CD14-positive monocyte (primary cell): Measurements from ENCODE around the gene RFX3. TPM values are rescaled to one million over a fixed set of nuclear protein-coding genes. Genes with fewer than 3 reads are reported as not detected.

Experiments used
- DNase-seq, 3 donors: peaks; one replicate each; pipeline ENCODE4 v3.0.0-alpha.2; 2011 to 2022
- H2AFZ ChIP-seq: 2 replicates; pipeline ENCODE4 v1.6.0; 2012; ENCODE audit warnings: mild to moderate bottlenecking, low read depth, low read length, inconsistent platforms; ENCODE audit not compliant: insufficient read depth, poor library complexity, severe bottlenecking
- H3K27ac ChIP-seq, 2 donors: 1 replicate in 1 of 2; 2 replicates in 1 of 2; pipeline ENCODE4 v1.5.1; 2012 to 2013; ENCODE audit warnings: low read length in 2 of 2, control low read depth in 1 of 2, inconsistent platforms in 1 of 2, low read depth in 1 of 2, mild to moderate bottlenecking in 1 of 2
- H3K27me3 ChIP-seq, 2 donors: one replicate each; pipeline versions ENCODE4 v1.6.0 to v1.6.1; 2011 to 2013; ENCODE audit warnings: low read length in 2 of 2; ENCODE audit not compliant: control insufficient read depth in 2 of 2, insufficient read depth in 2 of 2
- H3K36me3 ChIP-seq, 2 donors: replicated peaks in 1 of 2; 1 replicate in 1 of 2; 2 replicates in 1 of 2; pipeline versions ENCODE4 v1.5.1 to v1.6.1; 2012 to 2013; ENCODE audit warnings: low read length in 2 of 2, control low read depth in 1 of 2, inconsistent platforms in 1 of 2, mild to moderate bottlenecking in 1 of 2; ENCODE audit not compliant: insufficient read depth in 2 of 2, control insufficient read depth in 1 of 2
- H3K4me1 ChIP-seq, 2 donors: 1 replicate in 1 of 2; 2 replicates in 1 of 2; pipeline versions ENCODE4 v1.5.1 to v1.6.1; 2012 to 2013; ENCODE audit warnings: low read length in 2 of 2, control low read depth in 1 of 2, inconsistent platforms in 1 of 2, mild to moderate bottlenecking in 1 of 2, moderate library complexity in 1 of 2; ENCODE audit not compliant: insufficient read depth in 2 of 2, control insufficient read depth in 1 of 2
- H3K4me2 ChIP-seq: replicated peaks from 2 replicates; pipeline ENCODE3; 2012; ENCODE audit warnings: low read length, moderate library complexity, mild to moderate bottlenecking; ENCODE audit not compliant: poor library complexity, severe bottlenecking; ENCODE audit errors: extremely low read depth
- H3K4me3 ChIP-seq, 3 experiments: fragments of 200-600 bp in 1 of 3; sonication (generic) in 1 of 3; replicated peaks in 1 of 3; 1 replicate in 2 of 3; 2 replicates in 1 of 3; pipeline ENCODE4 v1.5.1; 2011 to 2013; ENCODE audit warnings: low read length in 3 of 3, mild to moderate bottlenecking in 3 of 3, control low read depth in 2 of 3, low read depth in 2 of 3, inconsistent platforms in 1 of 3, moderate library complexity in 1 of 3
- H3K79me2 ChIP-seq: 2 replicates; pipeline ENCODE4 v1.6.0; 2012; ENCODE audit warnings: mild to moderate bottlenecking, control low read depth, inconsistent platforms, low read length, moderate library complexity; ENCODE audit not compliant: insufficient read depth
- H3K9ac ChIP-seq: 2 replicates; pipeline ENCODE4 v1.6.0; 2017; ENCODE audit warnings: low read length, mild to moderate bottlenecking; ENCODE audit not compliant: insufficient read depth, poor library complexity, severe bottlenecking
- H3K9me3 ChIP-seq, 2 donors: replicated peaks in 1 of 2; 1 replicate in 1 of 2; 2 replicates in 1 of 2; pipeline versions ENCODE4 v1.5.1 to v1.6.1; 2012 to 2013; ENCODE audit warnings: low read length in 2 of 2, control low read depth in 1 of 2; ENCODE audit not compliant: control insufficient read depth in 1 of 2, insufficient read depth in 1 of 2
- H4K20me1 ChIP-seq: 2 replicates; pipeline ENCODE4 v1.6.0; 2012; ENCODE audit warnings: mild to moderate bottlenecking, low read length, control low read depth, moderate library complexity; ENCODE audit not compliant: insufficient read depth
- H3K27ac Mint-ChIP-seq, 7 donors: one replicate each; pipeline ENCODE4 v1.8.0; 2020; ENCODE audit warnings: mild to moderate bottlenecking in 7 of 7, mixed read lengths in 7 of 7, moderate library complexity in 6 of 7, inconsistent platforms in 2 of 7
- H3K27me3 Mint-ChIP-seq, 3 donors: one replicate each; pipeline ENCODE4 v1.8.0; 2021 to 2022; ENCODE audit warnings: low read depth in 3 of 3, mild to moderate bottlenecking in 3 of 3, mixed read lengths in 3 of 3, moderate library complexity in 3 of 3, inconsistent platforms in 1 of 3
- H3K36me3 Mint-ChIP-seq, 2 donors: one replicate each; pipeline ENCODE4 v1.8.0; 2020; ENCODE audit warnings: mixed read lengths in 2 of 2, inconsistent platforms in 1 of 2, mild to moderate bottlenecking in 1 of 2
- H3K4me1 Mint-ChIP-seq: one replicate; pipeline ENCODE4 v1.8.0; 2020; ENCODE audit warnings: mild to moderate bottlenecking, mixed read lengths
- H3K4me3 Mint-ChIP-seq, 2 donors: one replicate each; pipeline ENCODE4 v1.8.0; 2020; ENCODE audit warnings: mild to moderate bottlenecking in 2 of 2, mixed read lengths in 2 of 2, moderate library complexity in 1 of 2
- H3K9me3 Mint-ChIP-seq, 7 donors: one replicate each; pipeline ENCODE4 v1.8.0; 2020 to 2022; ENCODE audit warnings: mixed read lengths in 7 of 7, mild to moderate bottlenecking in 6 of 7, moderate library complexity in 6 of 7, inconsistent platforms in 2 of 7
- WGBS: methylation state at CpG from one replicate; pipeline ENCODE4 v1.1.5; 2013; ENCODE audit warnings: missing lambda C conversion rate; ENCODE audit not compliant: insufficient coverage; 5-methylcytosine and 5-hydroxymethylcytosine counted together
- intact Hi-C, 2 donors: fragments of 100-400 bp; cut with micrococcal nuclease; formaldehyde crosslinking; loops; one replicate each; pipeline versions ENCODE4 v1.15.0 to v1.15.1; 2023
- polyA plus RNA-seq, 3 donors: library from polyadenylated mRNA; depleted of rRNA in 1 of 3; unstranded in 2 of 3; stranded (reverse) in 1 of 3; fragments of 300-500 nt in 2 of 3; fragments of >200 nt in 1 of 3; fragmentation: Illumina TruSeq in 2 of 3; gene quantifications; 1 replicate in 2 of 3; 2 replicates in 1 of 3; pipeline ENCODE4 v1.2.3, GENCODE V29; 2012 to 2021
- TF ChIP-seq, protein P1 (sequence below): fragments of 200-600 bp; IDR thresholded peaks from one replicate; pipeline ENCODE4 v1.8.0; 2022; ENCODE audit warnings: antibody characterized with exemption, mild to moderate bottlenecking

RFX3 gene
- polyA plus RNA-seq, 3 donors, result 1.7 to 5.2 (median 3.2) TPM

GRCh38 chr9:3403315-3403714 lies 122.5 kb downstream of the RFX3 start:
- H3K36me3 ChIP-seq, result no peaks in the 10 kb centered on the region
- no peak overlapping the region for H3K27ac ChIP-seq
- Mint-ChIP-seq H3K36me3 (no peaks in the 10 kb centered on the region), H3K4me3 (no peak overlapping the region), H3K27ac (no peak overlapping the region), H3K4me1 (peaks cover 15% of the 10 kb centered on the region), H3K9me3 (peaks cover 0 to 2% (median 0%) of the 10 kb centered on the region in 7 donors), H3K27me3 (peaks cover 1 to 7% (median 5%) of the 10 kb centered on the region in 3 donors)
- intact Hi-C loops, result no loop called here
- TF ChIP-seq, protein P1, sequence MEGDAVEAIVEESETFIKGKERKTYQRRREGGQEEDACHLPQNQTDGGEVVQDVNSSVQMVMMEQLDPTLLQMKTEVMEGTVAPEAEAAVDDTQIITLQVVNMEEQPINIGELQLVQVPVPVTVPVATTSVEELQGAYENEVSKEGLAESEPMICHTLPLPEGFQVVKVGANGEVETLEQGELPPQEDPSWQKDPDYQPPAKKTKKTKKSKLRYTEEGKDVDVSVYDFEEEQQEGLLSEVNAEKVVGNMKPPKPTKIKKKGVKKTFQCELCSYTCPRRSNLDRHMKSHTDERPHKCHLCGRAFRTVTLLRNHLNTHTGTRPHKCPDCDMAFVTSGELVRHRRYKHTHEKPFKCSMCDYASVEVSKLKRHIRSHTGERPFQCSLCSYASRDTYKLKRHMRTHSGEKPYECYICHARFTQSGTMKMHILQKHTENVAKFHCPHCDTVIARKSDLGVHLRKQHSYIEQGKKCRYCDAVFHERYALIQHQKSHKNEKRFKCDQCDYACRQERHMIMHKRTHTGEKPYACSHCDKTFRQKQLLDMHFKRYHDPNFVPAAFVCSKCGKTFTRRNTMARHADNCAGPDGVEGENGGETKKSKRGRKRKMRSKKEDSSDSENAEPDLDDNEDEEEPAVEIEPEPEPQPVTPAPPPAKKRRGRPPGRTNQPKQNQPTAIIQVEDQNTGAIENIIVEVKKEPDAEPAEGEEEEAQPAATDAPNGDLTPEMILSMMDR, result no peak
- peaks cover 8 to 13% of the 10 kb centered on the region in 2 donors for H3K4me1 ChIP-seq
- H3K9me3 ChIP-seq, result no peaks in the 10 kb centered on the region
- no peak for DNase-seq
- no peak overlapping the region for H3K4me2 ChIP-seq
- no peaks in the 10 kb centered on the region for H3K79me2 ChIP-seq
- no peaks in the 10 kb centered on the region for H4K20me1 ChIP-seq
- no peak overlapping the region for H3K9ac ChIP-seq
- H2AFZ ChIP-seq, result no peak overlapping the region
- WGBS, result no CpG with 5 or more reads among the region's 1 CpG
- no peaks in the 10 kb centered on the region for H3K27me3 ChIP-seq
- H3K4me3 ChIP-seq, result no peak overlapping the region

GRCh38 chr9:3401221-3401954 lies 124.4 kb downstream of the RFX3 start:
- Histone ChIP-seq H3K27me3 (no peaks in the 10 kb centered on the region), H3K79me2 (no peaks in the 10 kb centered on the region), H3K4me1 (peaks cover 20 to 26% of the 10 kb centered on the region in 2 donors), H3K27ac (no peak overlapping the region), H3K36me3 (no peaks in the 10 kb centered on the region), H3K9me3 (no peaks in the 10 kb centered on the region), H3K4me2 (no peak overlapping the region), H3K9ac (no peak overlapping the region), H2AFZ (no peak overlapping the region), H4K20me1 (no peaks in the 10 kb centered on the region), H3K4me3 (no peak overlapping the region)
- H3K27ac Mint-ChIP-seq, result no peak overlapping the region
- H3K36me3 Mint-ChIP-seq, result no peaks in the 10 kb centered on the region
- WGBS, result 28% methylated on average over 3 of the region's 7 CpGs
- no peak for DNase-seq
- H3K9me3 Mint-ChIP-seq, result peaks cover 0 to 2% (median 0%) of the 10 kb centered on the region in 7 donors
- H3K4me3 Mint-ChIP-seq, result no peak overlapping the region
- peaks cover 28% of the 10 kb centered on the region for H3K4me1 Mint-ChIP-seq
- intact Hi-C loops, result no loop called here
- TF ChIP-seq, protein P1, result no peak
- H3K27me3 Mint-ChIP-seq, result peaks cover 1 to 7% (median 5%) of the 10 kb centered on the region in 3 donors
